Osteocyte (in vitro differentiated cells): ENCODE results near the gene FREM3. TPM values are rescaled to one million over a fixed set of nuclear protein-coding genes. Genes with fewer than 3 reads are reported as not detected.

Experiments used
- DNase-seq: peaks from one replicate; pipeline ENCODE4 v3.0.0; 2021; ENCODE audit warnings: mixed read lengths; ENCODE audit not compliant: unreplicated experiment; ENCODE audit errors: extremely low spot score
- H3K27ac Mint-ChIP-seq: one replicate; pipeline ENCODE4 v1.8.0; 2021; ENCODE audit warnings: mild to moderate bottlenecking, mixed read lengths; ENCODE audit not compliant: unreplicated experiment
- H3K27me3 Mint-ChIP-seq: one replicate; pipeline ENCODE4 v1.8.0; 2021; ENCODE audit warnings: mixed read lengths; ENCODE audit not compliant: unreplicated experiment
- H3K36me3 Mint-ChIP-seq: one replicate; pipeline ENCODE4 v1.8.0; 2021; ENCODE audit warnings: mixed read lengths; ENCODE audit not compliant: unreplicated experiment
- H3K4me1 Mint-ChIP-seq: one replicate; pipeline ENCODE4 v1.8.0; 2021; ENCODE audit warnings: mixed read lengths; ENCODE audit not compliant: unreplicated experiment
- H3K4me3 Mint-ChIP-seq: one replicate; pipeline ENCODE4 v1.8.0; 2021; ENCODE audit warnings: mild to moderate bottlenecking, moderate library complexity, mixed read lengths; ENCODE audit not compliant: unreplicated experiment
- H3K9me3 Mint-ChIP-seq: one replicate; pipeline ENCODE4 v1.8.0; 2021; ENCODE audit warnings: mixed read lengths; ENCODE audit not compliant: unreplicated experiment
- total RNA-seq: library from RNA; stranded (reverse); gene quantifications from 2 replicates; pipeline ENCODE4 v1.2.1, GENCODE V29; 2021
- TF ChIP-seq, protein P1 (sequence below): fragments of 200-600 bp; sonication (generic); IDR thresholded peaks from 2 replicates; pipeline ENCODE4 v1.5.0; 2021; ENCODE audit warnings: antibody characterized with exemption, mild to moderate bottlenecking, moderate library complexity

Gene FREM3
- total RNA-seq, 1 donor from 2014 or later = not detected

DNA sequence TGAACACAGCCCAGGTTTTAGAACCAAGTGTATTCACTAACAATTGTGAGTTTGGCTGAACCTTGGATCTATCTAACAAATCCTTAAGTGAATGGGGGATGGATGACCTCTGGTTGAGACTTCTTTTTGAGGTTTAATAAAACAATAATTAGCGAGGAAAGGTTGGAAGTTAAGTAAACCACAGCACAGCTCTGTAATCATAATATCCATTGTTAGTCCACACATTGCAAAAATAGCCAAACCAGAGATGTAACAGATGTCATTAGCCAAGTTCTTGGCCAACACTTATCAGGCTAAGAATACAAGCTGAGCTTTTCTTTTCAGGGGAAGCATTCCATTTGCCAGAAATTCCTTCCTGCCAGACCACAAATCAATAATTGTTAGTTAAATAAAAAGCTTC lies 59.1 kb downstream of the FREM3 start:
- DNase-seq = no peak
- H3K4me3 Mint-ChIP-seq = no peak overlapping the region
- no peaks in the 10 kb centered on the region for H3K36me3 Mint-ChIP-seq
- peaks cover under 1% of the 10 kb centered on the region for H3K9me3 Mint-ChIP-seq
- TF ChIP-seq, protein P1, sequence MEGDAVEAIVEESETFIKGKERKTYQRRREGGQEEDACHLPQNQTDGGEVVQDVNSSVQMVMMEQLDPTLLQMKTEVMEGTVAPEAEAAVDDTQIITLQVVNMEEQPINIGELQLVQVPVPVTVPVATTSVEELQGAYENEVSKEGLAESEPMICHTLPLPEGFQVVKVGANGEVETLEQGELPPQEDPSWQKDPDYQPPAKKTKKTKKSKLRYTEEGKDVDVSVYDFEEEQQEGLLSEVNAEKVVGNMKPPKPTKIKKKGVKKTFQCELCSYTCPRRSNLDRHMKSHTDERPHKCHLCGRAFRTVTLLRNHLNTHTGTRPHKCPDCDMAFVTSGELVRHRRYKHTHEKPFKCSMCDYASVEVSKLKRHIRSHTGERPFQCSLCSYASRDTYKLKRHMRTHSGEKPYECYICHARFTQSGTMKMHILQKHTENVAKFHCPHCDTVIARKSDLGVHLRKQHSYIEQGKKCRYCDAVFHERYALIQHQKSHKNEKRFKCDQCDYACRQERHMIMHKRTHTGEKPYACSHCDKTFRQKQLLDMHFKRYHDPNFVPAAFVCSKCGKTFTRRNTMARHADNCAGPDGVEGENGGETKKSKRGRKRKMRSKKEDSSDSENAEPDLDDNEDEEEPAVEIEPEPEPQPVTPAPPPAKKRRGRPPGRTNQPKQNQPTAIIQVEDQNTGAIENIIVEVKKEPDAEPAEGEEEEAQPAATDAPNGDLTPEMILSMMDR = no peak
- no peaks in the 10 kb centered on the region for H3K4me1 Mint-ChIP-seq
- no peak overlapping the region for H3K27ac Mint-ChIP-seq
- peaks cover 32% of the 10 kb centered on the region for H3K27me3 Mint-ChIP-seq

- TF ChIP-seq, protein P1 = no peak
- Mint-ChIP-seq H3K4me3 (no peak overlapping the region), H3K27ac (no peak overlapping the region), H3K4me1 (no peaks in the 10 kb centered on the region), H3K27me3 (peaks cover 37% of the 10 kb centered on the region), H3K9me3 (no peaks in the 10 kb centered on the region), H3K36me3 (no peaks in the 10 kb centered on the region)
- DNase-seq = no peak
Measured at GRCh38 chr4:143634763-143635162, 65.7 kb downstream of the FREM3 start.

GRCh38 chr4:143633833-143634232 lies 66.6 kb downstream of the FREM3 start:
- TF ChIP-seq, protein P1 = no peak
- H3K27me3 Mint-ChIP-seq = peaks cover 37% of the 10 kb centered on the region
- DNase-seq = no peak
- no peaks in the 10 kb centered on the region for H3K36me3 Mint-ChIP-seq
- H3K4me1 Mint-ChIP-seq = no peaks in the 10 kb centered on the region
- no peaks in the 10 kb centered on the region for H3K9me3 Mint-ChIP-seq
- H3K4me3 Mint-ChIP-seq = no peak overlapping the region
- H3K27ac Mint-ChIP-seq = no peak overlapping the region

GRCh38 chr4:143626134-143626911 lies 74.2 kb downstream of the FREM3 start:
- Mint-ChIP-seq H3K9me3 (no peaks in the 10 kb centered on the region), H3K27me3 (peaks cover 16% of the 10 kb centered on the region), H3K4me1 (peaks cover 2% of the 10 kb centered on the region), H3K36me3 (no peaks in the 10 kb centered on the region), H3K27ac (no peak overlapping the region), H3K4me3 (no peak overlapping the region)
- no peak for DNase-seq
- TF ChIP-seq, protein P1 = no peak

- no peak overlapping the region for H3K27ac Mint-ChIP-seq
- TF ChIP-seq, protein P1 = no peak
- H3K36me3 Mint-ChIP-seq = no peaks in the 10 kb centered on the region
Measured at GRCh38 chr4:143625632-143626031, 74.8 kb downstream of the FREM3 start.

More at GRCh38 chr4:143625632-143626031, 74.8 kb downstream of the FREM3 start:
- Mint-ChIP-seq H3K4me3 (no peak overlapping the region), H3K27me3 (peaks cover 18% of the 10 kb centered on the region), H3K4me1 (peaks cover 2% of the 10 kb centered on the region), H3K9me3 (no peaks in the 10 kb centered on the region)
- DNase-seq = no peak
